Ishikawa (cell line): Measurements from ENCODE around the gene SPOP.

Experiments used
- CREB1 ChIP-seq: IDR thresholded peaks from 2 replicates; pipeline ENCODE4 v1.6.1; 2012; ENCODE audit warnings: low read depth
- EGR1 ChIP-seq: IDR thresholded peaks from 2 replicates; pipeline ENCODE4 v1.6.1; 2012
- EP300 ChIP-seq: IDR thresholded peaks from 2 replicates; pipeline ENCODE4 v1.6.1; 2012; ENCODE audit warnings: borderline replicate concordance
- FOXM1 ChIP-seq: IDR thresholded peaks from 2 replicates; pipeline ENCODE4 v1.6.1; 2012; ENCODE audit warnings: low read depth, borderline replicate concordance
- MAX ChIP-seq: IDR thresholded peaks from 2 replicates; pipeline ENCODE4 v1.6.1; 2012
- NFIC ChIP-seq: IDR thresholded peaks from 2 replicates; pipeline ENCODE4 v1.6.1; 2012
- RAD21 ChIP-seq: IDR thresholded peaks from 2 replicates; pipeline ENCODE4 v1.6.1; 2012; ENCODE audit warnings: low read depth
- TAF1 ChIP-seq: IDR thresholded peaks from 2 replicates; pipeline ENCODE4 v1.6.1; 2012; ENCODE audit warnings: low read depth, mild to moderate bottlenecking
- TEAD4 ChIP-seq: IDR thresholded peaks from 2 replicates; pipeline ENCODE4 v1.6.1; 2012
- USF1 ChIP-seq: IDR thresholded peaks from 2 replicates; pipeline ENCODE4 v1.6.1; 2012
- YY1 ChIP-seq: IDR thresholded peaks from 2 replicates; pipeline ENCODE4 v1.6.1; 2012; ENCODE audit warnings: low read depth
- TF ChIP-seq, protein P1 (sequence below): IDR thresholded peaks from 2 replicates; pipeline ENCODE4 v1.6.1; 2012; ENCODE audit warnings: low read depth, mild to moderate bottlenecking

DNA sequence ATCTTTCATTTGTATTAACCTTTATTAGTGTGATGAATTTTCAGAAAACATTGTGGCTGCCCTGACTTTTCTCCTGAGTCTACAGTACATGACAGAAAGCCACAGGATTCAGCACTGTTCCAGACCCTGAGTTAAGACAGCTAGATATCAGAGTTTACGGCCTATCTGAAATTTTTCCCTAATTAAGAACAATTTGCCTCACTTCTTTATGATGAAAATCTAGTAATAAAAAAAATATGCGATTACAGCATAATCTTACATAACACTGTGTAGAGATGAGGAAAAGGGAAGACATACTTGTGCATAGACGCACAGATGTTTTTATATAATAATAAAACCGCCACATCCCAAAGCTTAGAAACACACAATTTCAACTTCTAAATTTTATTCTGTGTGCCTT is 7.3 kb downstream of the SPOP start:
- TF ChIP-seq USF1 (no peak), FOXM1 (no peak), RAD21 (no peak), YY1 (no peak), MAX (no peak), CREB1 (no peak), TAF1 (no peak), TEAD4 (no peak), EGR1 (no peak), EP300 (no peak), NFIC (no peak)
- TF ChIP-seq, protein P1, sequence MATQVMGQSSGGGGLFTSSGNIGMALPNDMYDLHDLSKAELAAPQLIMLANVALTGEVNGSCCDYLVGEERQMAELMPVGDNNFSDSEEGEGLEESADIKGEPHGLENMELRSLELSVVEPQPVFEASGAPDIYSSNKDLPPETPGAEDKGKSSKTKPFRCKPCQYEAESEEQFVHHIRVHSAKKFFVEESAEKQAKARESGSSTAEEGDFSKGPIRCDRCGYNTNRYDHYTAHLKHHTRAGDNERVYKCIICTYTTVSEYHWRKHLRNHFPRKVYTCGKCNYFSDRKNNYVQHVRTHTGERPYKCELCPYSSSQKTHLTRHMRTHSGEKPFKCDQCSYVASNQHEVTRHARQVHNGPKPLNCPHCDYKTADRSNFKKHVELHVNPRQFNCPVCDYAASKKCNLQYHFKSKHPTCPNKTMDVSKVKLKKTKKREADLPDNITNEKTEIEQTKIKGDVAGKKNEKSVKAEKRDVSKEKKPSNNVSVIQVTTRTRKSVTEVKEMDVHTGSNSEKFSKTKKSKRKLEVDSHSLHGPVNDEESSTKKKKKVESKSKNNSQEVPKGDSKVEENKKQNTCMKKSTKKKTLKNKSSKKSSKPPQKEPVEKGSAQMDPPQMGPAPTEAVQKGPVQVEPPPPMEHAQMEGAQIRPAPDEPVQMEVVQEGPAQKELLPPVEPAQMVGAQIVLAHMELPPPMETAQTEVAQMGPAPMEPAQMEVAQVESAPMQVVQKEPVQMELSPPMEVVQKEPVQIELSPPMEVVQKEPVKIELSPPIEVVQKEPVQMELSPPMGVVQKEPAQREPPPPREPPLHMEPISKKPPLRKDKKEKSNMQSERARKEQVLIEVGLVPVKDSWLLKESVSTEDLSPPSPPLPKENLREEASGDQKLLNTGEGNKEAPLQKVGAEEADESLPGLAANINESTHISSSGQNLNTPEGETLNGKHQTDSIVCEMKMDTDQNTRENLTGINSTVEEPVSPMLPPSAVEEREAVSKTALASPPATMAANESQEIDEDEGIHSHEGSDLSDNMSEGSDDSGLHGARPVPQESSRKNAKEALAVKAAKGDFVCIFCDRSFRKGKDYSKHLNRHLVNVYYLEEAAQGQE = no peak
